ELR (cell line): Measurements from ENCODE around the gene HMCN2.

Experiments used
- DNase-seq: peaks from one replicate; pipeline ENCODE4 v3.0.0-alpha.2; 2015; ENCODE audit warnings: low read depth

Gene HMCN2

GRCh38 chr9:130366888-130367550 lies 101.5 kb downstream of the HMCN2 start:
- no peak for DNase-seq

DNA sequence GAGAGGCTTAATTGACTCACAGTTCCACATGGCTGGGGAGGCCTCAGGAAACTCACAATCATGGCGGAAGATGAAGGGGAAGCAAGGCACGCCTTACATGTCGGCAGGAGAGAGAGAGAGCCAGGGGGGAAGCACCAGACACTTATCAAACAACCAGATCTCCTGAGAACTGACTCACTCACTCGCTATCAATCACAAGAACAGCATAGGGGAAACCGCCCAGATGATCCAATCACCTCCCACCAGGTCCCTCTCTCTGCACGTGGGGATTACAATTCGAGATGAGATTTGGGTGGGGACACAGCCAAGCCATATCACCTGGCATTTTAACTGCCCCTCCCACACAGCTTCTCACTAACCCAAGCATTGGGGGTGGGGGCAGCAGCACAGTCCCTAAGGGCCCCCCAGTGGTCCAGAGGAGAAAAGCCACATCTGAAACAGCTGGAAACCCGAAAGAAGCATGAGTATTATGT lies 103.1 kb downstream of the HMCN2 start:
- peak; percentile 28 for DNase-seq

GRCh38 chr9:130370226-130370625 lies 104.7 kb downstream of the HMCN2 start:
- DNase-seq, result no peak

DNA sequence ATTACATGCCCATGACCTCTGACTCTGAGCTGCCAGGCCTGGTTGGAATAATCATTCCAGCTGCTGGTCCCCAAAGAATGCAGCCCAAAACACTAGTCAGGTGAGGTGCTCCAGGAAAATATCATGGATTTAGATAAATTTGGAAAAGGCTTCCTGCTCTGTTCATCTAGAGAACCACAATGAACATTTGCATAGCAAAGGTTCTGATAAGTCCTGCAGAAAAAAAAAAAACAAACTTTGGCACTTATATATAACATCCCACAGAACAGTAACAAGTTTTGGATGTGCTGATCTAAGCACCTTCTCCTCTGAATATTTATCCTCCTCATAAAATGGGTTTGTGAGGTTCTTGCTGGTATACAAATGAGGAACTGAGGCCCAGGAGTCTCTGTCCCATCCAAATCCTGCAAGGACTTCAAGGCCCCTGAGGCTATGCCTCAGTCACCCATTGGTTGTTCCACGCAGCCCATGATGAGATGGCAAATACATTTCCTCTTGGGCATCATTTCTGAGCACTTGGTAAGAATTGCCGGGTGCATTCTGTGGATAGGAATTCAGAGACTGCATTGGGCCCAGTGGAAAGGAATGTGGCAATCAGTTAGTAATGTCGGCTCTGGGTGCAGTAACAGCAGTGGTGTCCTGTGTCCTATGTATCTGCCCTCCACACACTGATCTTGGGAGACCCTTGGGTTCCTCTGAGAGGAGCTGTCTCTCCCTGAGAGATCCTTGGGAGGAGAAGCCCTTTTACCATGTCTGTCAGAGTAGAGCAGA lies 105.8 kb downstream of the HMCN2 start:
- no peak for DNase-seq

- no peak for DNase-seq
These were observed 106.5 kb downstream of the HMCN2 start for GRCh38 chr9:130372057-130372456.

GRCh38 chr9:130373679-130374325 lies 108.2 kb downstream of the HMCN2 start:
- no peak for DNase-seq

GRCh38 chr9:130377612-130378011 lies 112.1 kb downstream of the HMCN2 start:
- no peak for DNase-seq

GRCh38 chr9:130378875-130379648 lies 113.5 kb downstream of the HMCN2 start:
- no peak for DNase-seq

- no peak for DNase-seq
These were observed 114.0 kb downstream of the HMCN2 start for GRCh38 chr9:130379649-130379970.

DNA sequence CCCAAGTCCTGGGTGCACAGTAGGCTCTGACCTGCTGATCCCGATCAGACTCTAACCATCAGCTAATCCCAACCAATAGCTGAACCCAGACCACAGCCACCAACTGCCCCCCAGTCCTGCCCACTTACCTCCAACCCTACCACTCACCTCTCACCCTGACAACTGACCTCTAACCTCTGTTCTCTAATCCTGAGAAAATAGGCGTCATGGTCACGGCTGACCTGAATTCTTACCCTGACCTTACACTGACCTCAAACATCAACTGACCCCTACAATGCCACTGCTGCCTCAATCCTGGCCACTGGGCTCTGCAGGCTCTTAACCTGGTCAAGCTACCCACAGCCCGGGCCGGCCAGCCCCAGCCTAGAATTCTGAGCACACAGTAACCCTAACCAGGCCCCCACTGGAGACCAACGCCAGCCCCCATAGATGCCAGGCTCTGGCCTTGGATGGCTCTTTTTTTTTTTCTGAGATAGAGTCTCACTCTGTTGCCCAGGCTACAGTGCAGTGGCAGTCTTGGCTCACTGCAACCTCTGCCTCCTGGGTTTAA lies 115.4 kb downstream of the HMCN2 start:
- DNase-seq, result no peak

DNA sequence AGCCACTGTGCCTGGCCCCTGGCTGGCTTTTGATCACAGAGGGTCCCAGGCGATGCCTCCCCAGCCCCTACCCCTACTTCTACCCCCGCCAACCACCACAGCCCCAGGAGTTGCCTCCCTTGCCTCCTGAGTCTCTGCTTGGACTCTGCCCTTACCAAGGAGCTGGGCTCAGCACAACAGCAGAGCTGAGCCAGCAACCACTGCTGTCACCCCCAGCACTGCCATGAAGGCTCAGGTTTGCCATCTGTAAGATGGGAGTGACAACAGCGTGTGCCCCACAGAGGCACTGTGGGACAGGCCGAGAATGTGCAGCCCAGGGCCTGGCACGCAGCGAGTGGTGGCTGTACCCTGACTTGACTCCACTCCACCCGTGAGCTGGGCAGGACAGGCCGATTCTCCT lies 116.1 kb downstream of the HMCN2 start:
- DNase-seq, result no peak

- DNase-seq, result no peak
These were observed 116.5 kb downstream of the HMCN2 start for GRCh38 chr9:130382096-130382495.

DNA sequence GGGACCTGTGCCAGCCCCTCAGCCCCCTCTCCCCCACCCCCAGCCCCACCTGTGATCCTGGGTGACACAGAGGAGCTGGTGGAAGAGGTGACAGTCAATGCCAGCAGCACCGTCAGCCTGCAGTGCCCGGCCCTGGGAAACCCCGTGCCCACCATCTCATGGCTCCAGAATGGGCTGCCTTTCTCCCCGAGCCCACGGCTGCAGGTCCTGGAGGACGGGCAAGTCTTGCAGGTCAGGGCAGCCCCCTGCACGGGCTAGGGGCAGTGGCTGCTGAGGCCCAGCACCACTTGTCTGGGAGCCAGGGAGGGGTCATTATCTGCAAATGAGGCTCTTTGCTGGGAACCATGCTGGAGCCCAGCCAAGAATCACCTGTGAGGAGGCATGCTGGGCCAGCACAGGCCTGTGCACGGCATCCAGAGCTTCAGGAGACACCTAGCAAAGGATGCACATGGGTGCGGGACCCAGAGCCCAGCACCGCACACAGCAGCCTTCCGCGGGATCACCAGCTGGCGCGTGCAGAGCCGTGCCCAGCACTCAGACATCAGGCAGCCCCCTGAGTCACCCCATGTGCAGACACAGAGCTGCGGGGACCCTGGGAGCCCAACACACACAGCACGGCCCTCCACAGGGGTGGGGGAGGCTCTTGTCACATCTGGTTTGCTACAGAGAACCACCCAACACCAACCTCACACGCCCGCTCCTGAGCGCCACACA lies 117.2 kb downstream of the HMCN2 start:
- no peak for DNase-seq

DNA sequence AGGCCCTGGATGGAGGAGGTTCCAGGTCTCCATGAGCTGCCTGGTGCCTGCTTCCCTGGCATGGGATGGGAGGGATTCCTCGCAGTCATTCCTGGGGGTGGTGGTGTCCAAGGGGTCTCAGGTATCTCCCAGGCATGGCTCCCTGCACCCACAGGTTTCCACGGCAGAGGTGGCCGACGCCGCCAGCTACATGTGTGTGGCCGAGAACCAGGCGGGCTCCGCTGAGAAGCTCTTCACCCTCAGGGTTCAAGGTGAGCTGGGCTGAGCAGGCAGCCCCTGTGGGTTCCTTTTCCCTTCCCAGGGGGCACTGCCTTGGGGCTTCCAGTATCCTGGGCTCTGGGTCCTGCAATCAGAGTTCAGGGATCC lies 117.8 kb downstream of the HMCN2 start:
- DNase-seq, result no peak

GRCh38 chr9:130383979-130384676 lies 118.6 kb downstream of the HMCN2 start:
- no peak for DNase-seq

DNA sequence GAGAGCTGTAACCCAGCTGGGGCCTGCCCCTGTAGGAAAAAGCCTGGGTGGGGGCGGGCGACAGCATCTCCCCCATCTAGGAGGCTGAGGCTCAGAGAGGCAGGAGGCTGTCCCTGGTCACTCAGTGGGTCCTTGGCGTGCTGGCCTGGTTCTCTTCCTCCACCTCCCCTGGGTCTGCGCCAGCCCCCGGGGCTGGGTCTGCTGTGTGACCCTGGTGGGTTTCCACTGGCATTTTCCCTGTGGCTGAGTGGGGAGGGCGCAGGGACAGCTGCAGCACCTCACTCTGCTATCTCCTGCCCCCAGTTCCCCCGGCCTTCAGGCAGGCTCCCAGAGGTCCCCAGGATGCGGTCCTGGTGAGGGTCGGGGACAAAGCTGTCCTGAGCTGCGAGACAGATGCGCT lies 119.7 kb downstream of the HMCN2 start:
- DNase-seq, result no peak

DNA sequence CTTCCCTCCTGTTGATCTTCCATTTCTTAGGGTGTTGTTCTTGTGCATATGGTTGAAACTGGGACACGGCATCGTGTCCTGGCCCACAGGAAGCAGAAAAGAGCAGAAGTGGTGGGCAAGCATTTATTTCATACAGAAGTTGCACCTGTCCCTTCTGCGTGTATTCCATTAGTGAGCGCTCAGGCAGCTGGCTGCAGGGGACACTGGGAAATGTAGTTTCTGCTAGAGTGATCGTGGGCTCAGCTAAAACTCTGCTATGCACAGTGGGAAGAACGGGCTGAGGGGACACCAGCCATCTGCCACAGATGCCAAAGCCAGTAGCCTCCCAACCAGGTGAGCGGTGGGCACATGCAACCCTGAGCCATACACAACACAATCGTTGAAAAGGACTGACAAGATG lies 121.8 kb downstream of the HMCN2 start:
- no peak for DNase-seq

GRCh38 chr9:130387905-130388304 lies 122.3 kb downstream of the HMCN2 start:
- no peak for DNase-seq

GRCh38 chr9:130390390-130390789 lies 124.8 kb downstream of the HMCN2 start:
- DNase-seq, result no peak

DNA sequence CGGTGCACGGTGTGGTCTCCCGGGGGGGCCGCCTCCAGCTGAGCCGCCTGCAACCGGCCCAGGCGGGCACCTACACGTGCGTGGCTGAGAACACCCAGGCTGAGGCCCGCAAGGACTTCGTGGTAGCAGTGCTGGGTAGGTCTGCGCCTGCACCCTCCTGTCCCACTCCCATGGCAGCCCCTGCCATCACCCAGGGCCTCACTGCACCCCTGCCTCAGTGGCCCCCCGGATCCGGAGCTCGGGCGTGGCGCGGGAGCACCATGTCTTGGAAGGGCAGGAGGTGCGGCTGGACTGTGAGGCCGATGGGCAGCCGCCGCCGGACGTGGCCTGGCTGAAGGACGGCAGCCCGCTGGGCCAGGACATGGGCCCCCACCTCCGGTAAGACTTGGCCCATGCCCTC lies 125.4 kb downstream of the HMCN2 start:
- DNase-seq, result no peak

DNA sequence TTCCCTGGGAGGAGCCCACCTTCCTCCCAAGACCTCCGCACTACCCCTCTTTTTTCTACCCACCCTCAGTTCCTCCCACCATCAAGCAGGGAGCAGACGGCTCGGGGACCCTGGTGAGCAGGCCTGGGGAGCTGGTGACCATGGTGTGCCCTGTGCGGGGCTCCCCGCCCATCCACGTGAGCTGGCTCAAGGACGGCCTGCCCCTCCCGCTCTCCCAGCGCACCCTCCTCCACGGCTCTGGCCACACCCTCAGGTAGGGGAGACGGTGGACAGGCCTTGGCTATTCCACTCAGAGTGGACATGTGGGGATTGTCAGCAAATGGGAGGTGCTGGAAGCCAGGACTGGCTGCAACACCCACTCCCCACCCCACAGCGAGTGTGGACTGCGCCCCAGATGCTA lies 126.3 kb downstream of the HMCN2 start:
- DNase-seq, result no peak
